ENCODE data around the gene EDIL3. TPM values are rescaled to one million over a fixed set of nuclear protein-coding genes. Genes with fewer than 3 reads are reported as not detected.

Gene EDIL3
- total and polyA plus RNA-seq, 10 of the 15 experiments (the other 5 are each of a cell fraction or from before 2014, with no cell fraction given), result 0.01 to 0.62 (median 0.20) TPM

DNA sequence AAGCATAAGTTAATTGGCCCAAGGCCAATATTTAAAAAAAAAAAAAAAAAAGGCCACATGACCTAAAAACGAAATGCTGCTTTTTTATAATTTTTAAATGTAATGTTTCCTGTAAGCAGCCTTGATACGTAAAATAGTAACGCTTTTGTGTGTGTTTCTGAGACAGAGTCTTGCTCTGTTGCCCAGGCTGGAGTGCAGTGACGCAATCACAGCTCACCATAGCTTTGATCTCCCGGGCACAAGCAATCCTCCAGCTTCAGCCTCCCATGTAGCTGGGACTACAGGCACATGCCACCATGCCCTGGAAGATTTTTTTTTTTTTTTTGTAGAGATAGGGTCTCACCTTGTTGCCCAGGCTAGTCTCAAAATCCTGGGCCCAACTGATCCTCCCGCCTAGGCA lies 179.9 kb downstream of the EDIL3 start:
- TF ChIP-seq, protein P1, sequence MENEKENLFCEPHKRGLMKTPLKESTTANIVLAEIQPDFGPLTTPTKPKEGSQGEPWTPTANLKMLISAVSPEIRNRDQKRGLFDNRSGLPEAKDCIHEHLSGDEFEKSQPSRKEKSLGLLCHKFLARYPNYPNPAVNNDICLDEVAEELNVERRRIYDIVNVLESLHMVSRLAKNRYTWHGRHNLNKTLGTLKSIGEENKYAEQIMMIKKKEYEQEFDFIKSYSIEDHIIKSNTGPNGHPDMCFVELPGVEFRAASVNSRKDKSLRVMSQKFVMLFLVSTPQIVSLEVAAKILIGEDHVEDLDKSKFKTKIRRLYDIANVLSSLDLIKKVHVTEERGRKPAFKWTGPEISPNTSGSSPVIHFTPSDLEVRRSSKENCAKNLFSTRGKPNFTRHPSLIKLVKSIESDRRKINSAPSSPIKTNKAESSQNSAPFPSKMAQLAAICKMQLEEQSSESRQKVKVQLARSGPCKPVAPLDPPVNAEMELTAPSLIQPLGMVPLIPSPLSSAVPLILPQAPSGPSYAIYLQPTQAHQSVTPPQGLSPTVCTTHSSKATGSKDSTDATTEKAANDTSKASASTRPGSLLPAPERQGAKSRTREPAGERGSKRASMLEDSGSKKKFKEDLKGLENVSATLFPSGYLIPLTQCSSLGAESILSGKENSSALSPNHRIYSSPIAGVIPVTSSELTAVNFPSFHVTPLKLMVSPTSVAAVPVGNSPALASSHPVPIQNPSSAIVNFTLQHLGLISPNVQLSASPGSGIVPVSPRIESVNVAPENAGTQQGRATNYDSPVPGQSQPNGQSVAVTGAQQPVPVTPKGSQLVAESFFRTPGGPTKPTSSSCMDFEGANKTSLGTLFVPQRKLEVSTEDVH (IDR thresholded peaks at IDR 0.05; ENCODE audit: low read depth, partially characterized antibody), result no peak
- no peak for TF ChIP-seq CEBPB (IDR thresholded peaks at IDR 0.05; ENCODE audit: borderline replicate concordance in 1 of 2, low read depth in 2 of 2, low read length in 2 of 2)
- no peak for TF ChIP-seq HDAC2 (IDR thresholded peaks at IDR 0.05)
- TF ChIP-seq ELK1 (IDR thresholded peaks at IDR 0.05; ENCODE audit: low read depth, low read length), result no peak
- TF ChIP-seq SMAD1 (IDR thresholded peaks at IDR 0.05; ENCODE audit: low read depth, partially characterized antibody), result no peak
- no peak for TF ChIP-seq SMARCA5 (IDR thresholded peaks at IDR 0.05)
- TF ChIP-seq MYB (IDR thresholded peaks at IDR 0.05; ENCODE audit: borderline replicate concordance, low read depth, low read length), result no peak
- TF ChIP-seq, protein P2, sequence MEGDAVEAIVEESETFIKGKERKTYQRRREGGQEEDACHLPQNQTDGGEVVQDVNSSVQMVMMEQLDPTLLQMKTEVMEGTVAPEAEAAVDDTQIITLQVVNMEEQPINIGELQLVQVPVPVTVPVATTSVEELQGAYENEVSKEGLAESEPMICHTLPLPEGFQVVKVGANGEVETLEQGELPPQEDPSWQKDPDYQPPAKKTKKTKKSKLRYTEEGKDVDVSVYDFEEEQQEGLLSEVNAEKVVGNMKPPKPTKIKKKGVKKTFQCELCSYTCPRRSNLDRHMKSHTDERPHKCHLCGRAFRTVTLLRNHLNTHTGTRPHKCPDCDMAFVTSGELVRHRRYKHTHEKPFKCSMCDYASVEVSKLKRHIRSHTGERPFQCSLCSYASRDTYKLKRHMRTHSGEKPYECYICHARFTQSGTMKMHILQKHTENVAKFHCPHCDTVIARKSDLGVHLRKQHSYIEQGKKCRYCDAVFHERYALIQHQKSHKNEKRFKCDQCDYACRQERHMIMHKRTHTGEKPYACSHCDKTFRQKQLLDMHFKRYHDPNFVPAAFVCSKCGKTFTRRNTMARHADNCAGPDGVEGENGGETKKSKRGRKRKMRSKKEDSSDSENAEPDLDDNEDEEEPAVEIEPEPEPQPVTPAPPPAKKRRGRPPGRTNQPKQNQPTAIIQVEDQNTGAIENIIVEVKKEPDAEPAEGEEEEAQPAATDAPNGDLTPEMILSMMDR (IDR thresholded peaks at IDR 0.05 in 2 of 3, conservative IDR thresholded peaks at IDR 0.05 in 1 of 3; ENCODE audit: control insufficient read depth in 2 of 3, extremely low read depth in 1 of 3, insufficient read depth in 1 of 3, low read depth in 3 of 3, low read length in 3 of 3), result no peak
- no peak for TF ChIP-seq ZSCAN29 (IDR thresholded peaks at IDR 0.05)
- no peak for TF ChIP-seq LARP7 (IDR thresholded peaks at IDR 0.05)
- TF ChIP-seq RELA (IDR thresholded peaks at IDR 0.05; ENCODE audit: borderline replicate concordance, partially characterized antibody), result no peak
- TF ChIP-seq BHLHE40 (IDR thresholded peaks at IDR 0.05; ENCODE audit: borderline replicate concordance in 1 of 2, low read depth in 2 of 2, low read length in 1 of 2), result no peak
- TF ChIP-seq YY1 (IDR thresholded peaks at IDR 0.05; ENCODE audit: low read depth, low read length), result no peak
- TF ChIP-seq IKZF1 (conservative IDR thresholded peaks at IDR 0.05), result no peak
- TF ChIP-seq ZNF592 (IDR thresholded peaks at IDR 0.05), result no peak
- TF ChIP-seq CREB1 (IDR thresholded peaks at IDR 0.05; ENCODE audit: low read depth), result no peak
- ChIA-PET RAD21 (ENCODE audit: unreplicated experiment) (no interaction called here), POLR2A (no interaction called here), SMC1A (ENCODE audit: uncharacterized antibody, unreplicated experiment) (no interaction called here), CTCF (no interaction called here)
- H4K20me1 ChIP-seq (ENCODE audit: control insufficient read depth, insufficient read depth), result no peaks in the 10 kb centered on the region
- no peaks in the 10 kb centered on the region for H3K9me3 ChIP-seq (replicated peaks; ENCODE audit: control insufficient read depth, insufficient read depth, low read length)
- no peak overlapping the region for H3K4me2 ChIP-seq (ENCODE audit: control insufficient read depth, insufficient read depth)
- no peak overlapping the region for H3K27ac ChIP-seq (ENCODE audit: control insufficient read depth, insufficient read depth)
- intact Hi-C loops (cut with micrococcal nuclease; ENCODE audit: unreplicated experiment) (no loop called here), in situ Hi-C loops (cut with MboI) (no loop called here)
- no peaks in the 10 kb centered on the region for H3K4me1 ChIP-seq (ENCODE audit: control insufficient read depth, insufficient read depth, low read length)
- H3K36me3 ChIP-seq (ENCODE audit: control insufficient read depth in 2 of 2, insufficient read depth in 2 of 2, low read length in 1 of 2), result no peaks in the 10 kb centered on the region
- H3K4me3 ChIP-seq, result no peak overlapping the region
- no peak overlapping the region for H3K9ac ChIP-seq (ENCODE audit: control insufficient read depth, insufficient read depth, low read length)
- H3K79me2 ChIP-seq (ENCODE audit: control insufficient read depth, insufficient read depth, low read length), result no peaks in the 10 kb centered on the region
- ATAC-seq (no peak), DNase-seq (ENCODE audit: low read depth, low spot score) (no peak), FAIRE-seq (no peak)
- no peaks in the 10 kb centered on the region for H3K27me3 ChIP-seq (replicated peaks in 1 of 2; ENCODE audit: control insufficient read depth in 2 of 2, insufficient read depth in 2 of 2, low read length in 1 of 2)
- H2AFZ ChIP-seq (ENCODE audit: control insufficient read depth, low read depth, low read length), result no peak overlapping the region
- 10% methylated on average over 6 of the region's 6 CpGs for WGBS (ENCODE audit: insufficient coverage, insufficient replicate concordance, low lambda C conversion rate, missing lambda C conversion rate)
- no TSS peak for BruUV-seq (replicated peaks)
